WTC11 (cell line): ENCODE data around the gene DMXL2. TPM values are rescaled to one million over a fixed set of nuclear protein-coding genes. Genes with fewer than 3 reads are reported as not detected.

Source experiments
- ATAC-seq: fragments of 200-7000 bp; cut with Tn5 transposase; 2 replicates; pipeline ENCODE4 v1.10.0; 2021; ENCODE audit warnings: mild to moderate bottlenecking, moderate library complexity
- CTCF ChIA-PET: fragments of 300-600 bp; sonication (Branson Sonifier 250); formaldehyde crosslinking; loops from one replicate; lab custom pipeline; 2021; ENCODE audit warnings: antibody characterized with exemption; lab: Charles Lee
- POLR2A ChIA-PET: fragments of 350-600 bp; sonication (Branson Sonifier 250); formaldehyde crosslinking; loops from one replicate; lab custom pipeline; 2021; ENCODE audit warnings: antibody characterized with exemption; lab: Charles Lee
- DNase-seq: peaks from one replicate; pipeline ENCODE4 v3.0.0; 2021; ENCODE audit warnings: low spot score
- H3K27ac Mint-ChIP-seq: 2 replicates; pipeline ENCODE4 v1.8.0; 2021; ENCODE audit warnings: mixed read lengths
- H3K27me3 Mint-ChIP-seq: 2 replicates; pipeline ENCODE4 v1.8.0; 2021; ENCODE audit warnings: low read depth, mild to moderate bottlenecking, moderate library complexity, mixed read lengths
- H3K36me3 Mint-ChIP-seq: 2 replicates; pipeline ENCODE4 v1.8.0; 2021; ENCODE audit warnings: mixed read lengths
- H3K4me1 Mint-ChIP-seq: 2 replicates; pipeline ENCODE4 v1.8.0; 2022; ENCODE audit warnings: mixed read lengths
- H3K4me3 Mint-ChIP-seq: 2 replicates; pipeline ENCODE4 v1.8.0; 2021; ENCODE audit warnings: mild to moderate bottlenecking, moderate library complexity, mixed read lengths
- H3K9me3 Mint-ChIP-seq: 2 replicates; pipeline ENCODE4 v1.8.0; 2021; ENCODE audit warnings: mixed read lengths
- ATF1 ChIP-seq: sonication (generic); formaldehyde crosslinking; IDR thresholded peaks from 2 replicates; pipeline ENCODE4 v1.8.1; 2023; ENCODE audit warnings: mild to moderate bottlenecking, moderate library complexity, missing genetic modification reagents
- CBFB ChIP-seq: sonication (generic); formaldehyde crosslinking; IDR thresholded peaks from 2 replicates; pipeline ENCODE4 v1.8.1; 2022; ENCODE audit warnings: mild to moderate bottlenecking, low read depth, missing genetic modification reagents
- ESRRA ChIP-seq: sonication (generic); formaldehyde crosslinking; IDR thresholded peaks from 2 replicates; pipeline ENCODE4 v1.8.1; 2022; ENCODE audit warnings: mild to moderate bottlenecking, missing genetic modification reagents, borderline replicate concordance
- FOXK1 ChIP-seq: sonication (generic); formaldehyde crosslinking; IDR thresholded peaks from 2 replicates; pipeline ENCODE4 v1.8.0; 2022; ENCODE audit warnings: mild to moderate bottlenecking, moderate library complexity, missing genetic modification reagents
- MYBL2 ChIP-seq: sonication (generic); formaldehyde crosslinking; IDR thresholded peaks from 2 replicates; pipeline ENCODE4 v1.8.1; 2023; ENCODE audit warnings: mild to moderate bottlenecking, moderate library complexity, missing genetic modification reagents
- NFE2L1 ChIP-seq: sonication (generic); formaldehyde crosslinking; IDR thresholded peaks from 2 replicates; pipeline ENCODE4 v1.8.1; 2023; ENCODE audit warnings: missing genetic modification reagents
- NR2C2 ChIP-seq: sonication (generic); formaldehyde crosslinking; IDR thresholded peaks from 2 replicates; pipeline ENCODE4 v1.8.0; 2022; ENCODE audit warnings: mild to moderate bottlenecking, missing genetic modification reagents
- SOX15 ChIP-seq: fragments of 250-450 bp; sonication (Bioruptor Pico); IDR thresholded peaks from 2 replicates; pipeline ENCODE4 v1.9.0; 2021; ENCODE audit warnings: mild to moderate bottlenecking
- ZNF671 ChIP-seq: fragments of 250-450 bp; sonication (Bioruptor Pico); IDR thresholded peaks from 2 replicates; pipeline ENCODE4 v1.8.0; 2021; ENCODE audit warnings: mild to moderate bottlenecking
- total RNA-seq: library from RNA; stranded (reverse); gene quantifications from 3 replicates; pipeline ENCODE4 v1.2.3, GENCODE V29; 2021
- TF ChIP-seq, protein P1 (sequence below): sonication (generic); formaldehyde crosslinking; IDR thresholded peaks from 2 replicates; pipeline ENCODE4 v1.8.1; 2022; ENCODE audit warnings: low read depth, mild to moderate bottlenecking, moderate library complexity, missing genetic modification reagents, borderline replicate concordance
- TF ChIP-seq, protein P2 (sequence below): sonication (generic); formaldehyde crosslinking; conservative IDR thresholded peaks from 2 replicates; pipeline ENCODE4 v1.8.1; 2022; ENCODE audit warnings: mild to moderate bottlenecking, missing genetic modification reagents
- TF ChIP-seq, protein P3 (sequence below): fragments of 250-450 bp; sonication (Bioruptor Pico); IDR thresholded peaks from 2 replicates; pipeline ENCODE4 v1.9.0; 2021; ENCODE audit warnings: mild to moderate bottlenecking
- TF ChIP-seq, protein P4 (sequence below): sonication (generic); formaldehyde crosslinking; IDR thresholded peaks from 2 replicates; pipeline ENCODE4 v1.8.1; 2023; ENCODE audit warnings: mild to moderate bottlenecking, moderate library complexity, missing genetic modification reagents
- TF ChIP-seq, protein P5 (sequence below): fragments of 250-450 bp; sonication (Bioruptor Pico); IDR thresholded peaks from 2 replicates; pipeline ENCODE4 v1.8.0; 2021; ENCODE audit warnings: mild to moderate bottlenecking
- TF ChIP-seq, protein P6 (sequence below): sonication (generic); formaldehyde crosslinking; IDR thresholded peaks from 2 replicates; pipeline ENCODE4 v1.8.0; 2022; ENCODE audit warnings: mild to moderate bottlenecking, missing genetic modification reagents
- TF ChIP-seq, protein P7 (sequence below): sonication (generic); formaldehyde crosslinking; IDR thresholded peaks from 2 replicates; pipeline ENCODE4 v1.8.0; 2022; ENCODE audit warnings: mild to moderate bottlenecking, missing genetic modification reagents
- TF ChIP-seq, protein P8 (sequence below): sonication (generic); formaldehyde crosslinking; IDR thresholded peaks from 2 replicates; pipeline ENCODE4 v1.8.0; 2023; ENCODE audit warnings: missing genetic modification reagents, mild to moderate bottlenecking, borderline replicate concordance

DMXL2 gene
- total RNA-seq, 1 experiment from 2014 or later = 10.4 TPM

DNA sequence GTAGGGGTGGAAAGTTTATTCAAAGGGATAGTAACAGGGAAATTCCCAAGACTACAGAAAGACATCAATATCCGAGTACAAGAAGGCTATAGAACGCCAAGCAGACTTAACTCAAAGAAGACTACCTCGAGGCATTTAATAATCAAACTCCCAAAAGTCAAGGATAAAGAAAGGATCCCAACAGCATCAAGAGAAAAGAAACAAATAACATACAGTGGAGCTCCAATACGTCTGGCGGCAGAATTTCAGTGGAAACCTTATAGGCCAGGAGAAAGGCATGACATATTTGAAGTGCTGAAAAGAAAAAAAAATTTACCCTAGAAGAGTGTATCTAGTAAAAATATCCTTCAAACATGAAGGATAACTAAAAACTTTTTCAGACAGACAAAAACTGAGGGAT lies 95.6 kb downstream of the DMXL2 start:
- ChIA-PET POLR2A (no interaction called here), CTCF (interaction anchor here (1.1 to 1.2 kb wide), 2 partner anchors 10 to 123 kb away, joined by 3 to 4 read pairs; no protein-coding TSS in a partner anchor)
- ATAC-seq (no peak), DNase-seq (no peak)
- H3K4me1 Mint-ChIP-seq = no peaks in the 10 kb centered on the region
- peaks cover 8% of the 10 kb centered on the region; the same call in 1 of the 2 replicates for H3K36me3 Mint-ChIP-seq
- TF ChIP-seq, protein P1, sequence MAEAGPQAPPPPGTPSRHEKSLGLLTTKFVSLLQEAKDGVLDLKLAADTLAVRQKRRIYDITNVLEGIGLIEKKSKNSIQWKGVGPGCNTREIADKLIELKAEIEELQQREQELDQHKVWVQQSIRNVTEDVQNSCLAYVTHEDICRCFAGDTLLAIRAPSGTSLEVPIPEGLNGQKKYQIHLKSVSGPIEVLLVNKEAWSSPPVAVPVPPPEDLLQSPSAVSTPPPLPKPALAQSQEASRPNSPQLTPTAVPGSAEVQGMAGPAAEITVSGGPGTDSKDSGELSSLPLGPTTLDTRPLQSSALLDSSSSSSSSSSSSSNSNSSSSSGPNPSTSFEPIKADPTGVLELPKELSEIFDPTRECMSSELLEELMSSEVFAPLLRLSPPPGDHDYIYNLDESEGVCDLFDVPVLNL (CRISPR knock-in tag) = no peak
- no peaks in the 10 kb centered on the region for H3K27me3 Mint-ChIP-seq
- H3K4me3 Mint-ChIP-seq = no peak overlapping the region
- peaks cover 32% of the 10 kb centered on the region for H3K9me3 Mint-ChIP-seq
- no peak overlapping the region for H3K27ac Mint-ChIP-seq

DNA sequence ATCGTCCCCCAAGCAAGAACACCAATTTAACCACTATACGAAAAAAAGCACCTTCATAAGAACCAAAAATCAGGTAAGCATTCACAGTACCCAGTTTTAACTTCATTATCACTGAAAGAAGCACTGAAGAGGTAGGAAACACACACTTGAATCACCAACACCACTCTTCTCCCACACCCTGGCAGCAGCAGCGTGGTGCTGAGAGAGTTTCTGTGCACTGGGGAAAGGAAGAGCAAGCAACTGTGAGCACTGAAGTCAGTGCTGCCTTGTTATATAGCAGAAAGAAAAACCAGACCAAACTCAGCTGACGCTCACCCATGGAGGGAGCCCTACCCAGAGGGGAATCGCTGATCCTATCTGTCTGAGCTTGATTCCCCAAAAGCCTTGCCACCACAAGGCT lies 98.2 kb downstream of the DMXL2 start:
- no peak for DNase-seq

DNA sequence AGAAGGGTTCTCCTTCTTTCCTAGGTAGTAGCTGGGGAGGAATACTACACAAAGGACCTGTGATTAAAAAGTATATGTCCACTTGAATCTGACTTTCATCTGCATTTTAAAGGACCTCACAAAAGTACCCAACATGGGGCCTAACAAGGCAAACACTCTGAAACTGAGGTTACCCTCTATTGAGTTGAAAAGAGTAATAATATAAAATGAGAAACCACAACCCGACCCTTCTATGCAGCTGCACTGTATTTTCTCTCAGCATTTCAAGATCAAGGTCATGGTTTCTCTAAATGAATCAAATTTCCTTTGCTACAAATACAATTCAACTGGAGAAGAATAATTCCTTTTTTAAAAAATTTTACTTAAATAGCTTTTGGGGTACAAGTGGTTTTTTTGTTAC lies 106.3 kb downstream of the DMXL2 start:
- ChIA-PET POLR2A (no interaction called here), CTCF (interaction anchor here (1.2 to 1.5 kb wide), 2 partner anchors 17 to 21 kb away, joined by 3 to 4 read pairs; no protein-coding TSS in a partner anchor)
- Mint-ChIP-seq H3K4me3 (no peak overlapping the region), H3K9me3 (peaks cover 5% of the 10 kb centered on the region), H3K4me1 (0 out of 2 replicates have a peak, but pooled peaks cover 4% of the 10 kb centered on the region), H3K27me3 (no peaks in the 10 kb centered on the region; the same call in 1 of the 2 replicates), H3K36me3 (peaks cover 5% of the 10 kb centered on the region), H3K27ac (no peak overlapping the region)
- DNase-seq = no peak
- ATAC-seq = no peak
- TF ChIP-seq FOXK1 (no peak), CBFB (CRISPR knock-in tag) (no peak), NFE2L1 (CRISPR knock-in tag) (no peak), SOX15 (no peak), NR2C2 (CRISPR knock-in tag) (no peak)

More for the DNA sequence above, 98.2 kb downstream of the DMXL2 start:
- TF ChIP-seq, protein P2, sequence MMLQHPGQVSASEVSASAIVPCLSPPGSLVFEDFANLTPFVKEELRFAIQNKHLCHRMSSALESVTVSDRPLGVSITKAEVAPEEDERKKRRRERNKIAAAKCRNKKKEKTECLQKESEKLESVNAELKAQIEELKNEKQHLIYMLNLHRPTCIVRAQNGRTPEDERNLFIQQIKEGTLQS (CRISPR knock-in tag) = no peak
- TF ChIP-seq, protein P3, sequence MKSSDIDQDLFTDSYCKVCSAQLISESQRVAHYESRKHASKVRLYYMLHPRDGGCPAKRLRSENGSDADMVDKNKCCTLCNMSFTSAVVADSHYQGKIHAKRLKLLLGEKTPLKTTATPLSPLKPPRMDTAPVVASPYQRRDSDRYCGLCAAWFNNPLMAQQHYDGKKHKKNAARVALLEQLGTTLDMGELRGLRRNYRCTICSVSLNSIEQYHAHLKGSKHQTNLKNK (CRISPR knock-in tag) = no peak
- TF ChIP-seq ATF1 = no peak
- Mint-ChIP-seq H3K9me3 (peaks cover 17% of the 10 kb centered on the region), H3K27ac (no peak overlapping the region), H3K4me3 (no peak overlapping the region), H3K27me3 (no peaks in the 10 kb centered on the region), H3K36me3 (peaks cover 8% of the 10 kb centered on the region; the same call in 1 of the 2 replicates), H3K4me1 (no peaks in the 10 kb centered on the region)
- no peak for ATAC-seq
- ChIA-PET CTCF (no interaction called here), POLR2A (no interaction called here)

DNA sequence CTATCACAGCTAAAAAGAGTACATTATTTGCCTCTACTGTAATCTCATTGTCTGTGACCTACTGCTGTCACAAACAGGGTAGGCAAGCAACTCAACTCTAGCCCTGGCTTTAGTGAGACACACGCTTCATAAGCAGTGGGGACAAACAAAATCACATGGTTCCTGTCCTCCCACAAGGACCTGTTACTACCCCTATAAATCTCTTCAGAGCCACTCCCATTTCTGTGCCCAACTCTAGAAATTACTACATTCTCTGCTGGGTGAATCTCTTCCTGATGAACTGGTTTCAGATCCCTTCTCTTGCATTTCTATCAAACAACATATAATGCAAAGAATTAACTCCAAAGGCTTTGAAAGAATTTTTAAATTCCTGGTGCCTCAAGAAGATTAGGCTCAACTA lies 117.3 kb downstream of the DMXL2 start:
- Mint-ChIP-seq H3K36me3 (no peaks in the 10 kb centered on the region; the same call in 1 of the 2 replicates), H3K9me3 (peaks cover 3% of the 10 kb centered on the region; the same call in 1 of the 2 replicates), H3K27me3 (no peaks in the 10 kb centered on the region; the same call in 1 of the 2 replicates), H3K27ac (no peak overlapping the region), H3K4me3 (no peak overlapping the region), H3K4me1 (no peaks in the 10 kb centered on the region)
- CTCF ChIA-PET = no interaction called here
- POLR2A ChIA-PET = no interaction called here
- DNase-seq = no peak
- no peak for ATAC-seq
- TF ChIP-seq ESRRA (CRISPR knock-in tag) (no peak), ZNF671 (CRISPR knock-in tag) (no peak), FOXK1 (no peak), MYBL2 (no peak)
- TF ChIP-seq, protein P4, sequence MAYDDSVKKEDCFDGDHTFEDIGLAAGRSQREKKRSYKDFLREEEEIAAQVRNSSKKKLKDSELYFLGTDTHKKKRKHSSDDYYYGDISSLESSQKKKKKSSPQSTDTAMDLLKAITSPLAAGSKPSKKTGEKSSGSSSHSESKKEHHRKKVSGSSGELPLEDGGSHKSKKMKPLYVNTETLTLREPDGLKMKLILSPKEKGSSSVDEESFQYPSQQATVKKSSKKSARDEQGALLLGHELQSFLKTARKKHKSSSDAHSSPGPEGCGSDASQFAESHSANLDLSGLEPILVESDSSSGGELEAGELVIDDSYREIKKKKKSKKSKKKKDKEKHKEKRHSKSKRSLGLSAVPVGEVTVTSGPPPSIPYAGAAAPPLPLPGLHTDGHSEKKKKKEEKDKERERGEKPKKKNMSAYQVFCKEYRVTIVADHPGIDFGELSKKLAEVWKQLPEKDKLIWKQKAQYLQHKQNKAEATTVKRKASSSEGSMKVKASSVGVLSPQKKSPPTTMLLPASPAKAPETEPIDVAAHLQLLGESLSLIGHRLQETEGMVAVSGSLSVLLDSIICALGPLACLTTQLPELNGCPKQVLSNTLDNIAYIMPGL (CRISPR knock-in tag) = no peak
- TF ChIP-seq, protein P5, sequence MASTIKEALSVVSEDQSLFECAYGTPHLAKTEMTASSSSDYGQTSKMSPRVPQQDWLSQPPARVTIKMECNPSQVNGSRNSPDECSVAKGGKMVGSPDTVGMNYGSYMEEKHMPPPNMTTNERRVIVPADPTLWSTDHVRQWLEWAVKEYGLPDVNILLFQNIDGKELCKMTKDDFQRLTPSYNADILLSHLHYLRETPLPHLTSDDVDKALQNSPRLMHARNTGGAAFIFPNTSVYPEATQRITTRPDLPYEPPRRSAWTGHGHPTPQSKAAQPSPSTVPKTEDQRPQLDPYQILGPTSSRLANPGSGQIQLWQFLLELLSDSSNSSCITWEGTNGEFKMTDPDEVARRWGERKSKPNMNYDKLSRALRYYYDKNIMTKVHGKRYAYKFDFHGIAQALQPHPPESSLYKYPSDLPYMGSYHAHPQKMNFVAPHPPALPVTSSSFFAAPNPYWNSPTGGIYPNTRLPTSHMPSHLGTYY (CRISPR knock-in tag) = no peak
- TF ChIP-seq, protein P6, sequence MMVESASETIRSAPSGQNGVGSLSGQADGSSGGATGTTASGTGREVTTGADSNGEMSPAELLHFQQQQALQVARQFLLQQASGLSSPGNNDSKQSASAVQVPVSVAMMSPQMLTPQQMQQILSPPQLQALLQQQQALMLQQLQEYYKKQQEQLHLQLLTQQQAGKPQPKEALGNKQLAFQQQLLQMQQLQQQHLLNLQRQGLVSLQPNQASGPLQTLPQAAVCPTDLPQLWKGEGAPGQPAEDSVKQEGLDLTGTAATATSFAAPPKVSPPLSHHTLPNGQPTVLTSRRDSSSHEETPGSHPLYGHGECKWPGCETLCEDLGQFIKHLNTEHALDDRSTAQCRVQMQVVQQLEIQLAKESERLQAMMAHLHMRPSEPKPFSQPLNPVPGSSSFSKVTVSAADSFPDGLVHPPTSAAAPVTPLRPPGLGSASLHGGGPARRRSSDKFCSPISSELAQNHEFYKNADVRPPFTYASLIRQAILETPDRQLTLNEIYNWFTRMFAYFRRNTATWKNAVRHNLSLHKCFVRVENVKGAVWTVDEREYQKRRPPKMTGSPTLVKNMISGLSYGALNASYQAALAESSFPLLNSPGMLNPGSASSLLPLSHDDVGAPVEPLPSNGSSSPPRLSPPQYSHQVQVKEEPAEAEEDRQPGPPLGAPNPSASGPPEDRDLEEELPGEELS (CRISPR knock-in tag) = no peak
- TF ChIP-seq, protein P7, sequence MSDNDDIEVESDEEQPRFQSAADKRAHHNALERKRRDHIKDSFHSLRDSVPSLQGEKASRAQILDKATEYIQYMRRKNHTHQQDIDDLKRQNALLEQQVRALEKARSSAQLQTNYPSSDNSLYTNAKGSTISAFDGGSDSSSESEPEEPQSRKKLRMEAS = no peak
- TF ChIP-seq, protein P8, sequence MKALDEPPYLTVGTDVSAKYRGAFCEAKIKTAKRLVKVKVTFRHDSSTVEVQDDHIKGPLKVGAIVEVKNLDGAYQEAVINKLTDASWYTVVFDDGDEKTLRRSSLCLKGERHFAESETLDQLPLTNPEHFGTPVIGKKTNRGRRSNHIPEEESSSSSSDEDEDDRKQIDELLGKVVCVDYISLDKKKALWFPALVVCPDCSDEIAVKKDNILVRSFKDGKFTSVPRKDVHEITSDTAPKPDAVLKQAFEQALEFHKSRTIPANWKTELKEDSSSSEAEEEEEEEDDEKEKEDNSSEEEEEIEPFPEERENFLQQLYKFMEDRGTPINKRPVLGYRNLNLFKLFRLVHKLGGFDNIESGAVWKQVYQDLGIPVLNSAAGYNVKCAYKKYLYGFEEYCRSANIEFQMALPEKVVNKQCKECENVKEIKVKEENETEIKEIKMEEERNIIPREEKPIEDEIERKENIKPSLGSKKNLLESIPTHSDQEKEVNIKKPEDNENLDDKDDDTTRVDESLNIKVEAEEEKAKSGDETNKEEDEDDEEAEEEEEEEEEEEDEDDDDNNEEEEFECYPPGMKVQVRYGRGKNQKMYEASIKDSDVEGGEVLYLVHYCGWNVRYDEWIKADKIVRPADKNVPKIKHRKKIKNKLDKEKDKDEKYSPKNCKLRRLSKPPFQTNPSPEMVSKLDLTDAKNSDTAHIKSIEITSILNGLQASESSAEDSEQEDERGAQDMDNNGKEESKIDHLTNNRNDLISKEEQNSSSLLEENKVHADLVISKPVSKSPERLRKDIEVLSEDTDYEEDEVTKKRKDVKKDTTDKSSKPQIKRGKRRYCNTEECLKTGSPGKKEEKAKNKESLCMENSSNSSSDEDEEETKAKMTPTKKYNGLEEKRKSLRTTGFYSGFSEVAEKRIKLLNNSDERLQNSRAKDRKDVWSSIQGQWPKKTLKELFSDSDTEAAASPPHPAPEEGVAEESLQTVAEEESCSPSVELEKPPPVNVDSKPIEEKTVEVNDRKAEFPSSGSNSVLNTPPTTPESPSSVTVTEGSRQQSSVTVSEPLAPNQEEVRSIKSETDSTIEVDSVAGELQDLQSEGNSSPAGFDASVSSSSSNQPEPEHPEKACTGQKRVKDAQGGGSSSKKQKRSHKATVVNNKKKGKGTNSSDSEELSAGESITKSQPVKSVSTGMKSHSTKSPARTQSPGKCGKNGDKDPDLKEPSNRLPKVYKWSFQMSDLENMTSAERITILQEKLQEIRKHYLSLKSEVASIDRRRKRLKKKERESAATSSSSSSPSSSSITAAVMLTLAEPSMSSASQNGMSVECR (CRISPR knock-in tag) = no peak
